ENCODE data around the gene CSMD2.

The CSMD2 gene

GRCh38 chr1:33792651-33793050 is 372.4 kb downstream of the CSMD2 start:
- DNase-seq = no peak

DNA sequence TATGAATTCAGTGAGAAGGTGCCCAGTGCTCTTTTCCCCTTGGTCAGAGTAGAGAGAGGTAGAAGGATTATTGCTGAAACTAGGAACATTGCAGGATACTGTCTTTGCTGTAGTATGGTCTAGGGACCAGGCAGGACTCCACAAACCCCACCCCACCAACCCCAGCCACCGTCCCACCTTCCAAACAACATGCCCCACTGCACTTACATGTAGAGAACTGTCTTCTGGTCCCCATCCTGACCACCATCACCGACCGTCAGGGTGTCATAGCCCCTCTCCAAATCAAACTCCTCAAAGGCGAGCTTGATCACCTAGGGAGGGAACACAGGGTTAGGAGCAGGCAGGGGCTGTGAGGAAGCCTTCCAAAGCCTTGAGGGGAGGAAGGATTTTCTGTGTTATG is 372.8 kb downstream of the CSMD2 start:
- no peak for DNase-seq

- DNase-seq = no peak
Observed at GRCh38 chr1:33791251-33791650, 373.8 kb downstream of the CSMD2 start.

DNA sequence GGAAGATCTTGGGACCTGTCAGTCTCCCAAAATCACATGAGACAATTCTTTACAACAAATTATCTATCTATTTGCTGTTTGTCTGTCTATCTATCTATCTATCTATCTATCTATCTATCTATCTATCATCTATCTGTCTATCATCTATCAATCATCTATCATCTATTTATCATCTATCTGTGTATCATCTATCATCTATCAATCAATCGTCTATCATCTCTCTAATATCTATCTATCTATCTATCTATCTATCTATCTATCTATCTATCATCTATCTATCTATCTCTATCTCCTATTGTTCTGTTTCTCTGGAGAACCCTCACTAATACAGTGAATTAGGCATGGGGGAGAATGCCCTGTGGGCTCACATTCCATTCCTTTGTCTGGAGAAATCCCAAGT is 374.5 kb downstream of the CSMD2 start:
- no peak for DNase-seq

DNA sequence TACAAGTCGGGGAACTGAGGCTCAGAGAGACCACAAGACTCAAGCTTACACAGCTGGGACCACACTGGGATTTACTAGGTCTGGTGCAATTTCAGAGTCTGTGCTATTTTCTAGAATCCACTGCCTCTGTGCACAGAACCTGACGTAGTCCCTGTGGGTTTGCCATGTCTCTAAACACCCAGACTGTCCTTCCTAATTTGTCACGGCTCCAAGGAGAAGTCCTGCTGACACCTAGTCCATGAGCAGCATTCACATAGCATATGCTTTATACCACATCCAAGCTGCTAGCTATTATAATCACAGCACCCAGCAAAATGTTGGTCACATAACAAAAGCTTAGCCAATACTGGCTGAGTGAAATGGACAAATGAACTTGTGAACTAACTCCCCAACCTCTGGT is 380.2 kb downstream of the CSMD2 start:
- no peak for DNase-seq

- DNase-seq = no peak
Observed at GRCh38 chr1:33782776-33783175, 382.3 kb downstream of the CSMD2 start.

- DNase-seq = no peak
Observed at GRCh38 chr1:33781652-33782051, 383.4 kb downstream of the CSMD2 start.

DNA sequence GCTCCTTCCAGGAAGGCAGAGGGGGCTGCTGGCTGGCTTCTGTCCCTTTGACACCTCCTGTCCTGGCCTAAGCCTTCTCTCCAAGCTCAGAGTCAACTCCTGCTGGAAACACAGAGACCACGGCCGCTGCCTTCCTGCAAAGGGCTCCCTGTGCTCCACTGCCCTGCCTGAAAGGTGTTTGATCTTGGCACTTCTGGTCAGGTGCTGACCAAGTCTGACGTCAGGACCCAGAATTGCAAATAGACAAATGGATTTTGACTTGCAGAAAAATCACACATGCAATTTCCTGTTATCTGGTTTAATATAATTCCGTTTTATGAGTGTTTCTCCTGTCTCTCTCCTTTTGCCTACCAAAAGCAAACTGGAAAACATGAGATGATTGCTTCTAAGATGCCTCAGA is 387.7 kb downstream of the CSMD2 start:
- no peak for DNase-seq

DNA sequence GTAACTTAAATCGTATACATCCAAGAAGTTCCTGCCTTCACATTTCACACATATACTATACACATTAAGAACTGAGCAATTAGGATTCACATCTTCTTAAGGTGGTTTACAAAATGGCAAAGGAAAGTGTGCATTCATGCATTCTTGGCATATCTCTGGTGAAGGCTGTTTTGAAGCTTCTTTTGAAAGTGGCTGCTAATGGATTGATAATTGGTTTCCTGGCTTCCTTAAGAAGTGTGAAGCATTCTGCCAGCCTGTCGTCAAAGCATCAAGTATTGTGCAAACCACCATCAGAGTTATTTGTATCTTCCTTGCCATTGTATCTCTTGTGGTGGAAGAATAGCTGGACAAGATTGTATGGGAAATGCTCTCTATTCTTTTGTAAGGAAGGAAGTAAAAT is 396.2 kb downstream of the CSMD2 start:
- DNase-seq = no peak

GRCh38 chr1:33768106-33768505 is 396.9 kb downstream of the CSMD2 start:
- no peak for DNase-seq

- DNase-seq = no peak
Observed at GRCh38 chr1:33764149-33764548, 400.9 kb downstream of the CSMD2 start.

GRCh38 chr1:33763406-33763805 is 401.6 kb downstream of the CSMD2 start:
- DNase-seq = peak; percentile 33

GRCh38 chr1:33762962-33763361 is 402.1 kb downstream of the CSMD2 start:
- peak; percentile 11 for DNase-seq

- no peak for DNase-seq
Observed at GRCh38 chr1:33762109-33762830, 402.8 kb downstream of the CSMD2 start.

- no peak for DNase-seq
Observed at GRCh38 chr1:33758698-33759097, 406.3 kb downstream of the CSMD2 start.

DNA sequence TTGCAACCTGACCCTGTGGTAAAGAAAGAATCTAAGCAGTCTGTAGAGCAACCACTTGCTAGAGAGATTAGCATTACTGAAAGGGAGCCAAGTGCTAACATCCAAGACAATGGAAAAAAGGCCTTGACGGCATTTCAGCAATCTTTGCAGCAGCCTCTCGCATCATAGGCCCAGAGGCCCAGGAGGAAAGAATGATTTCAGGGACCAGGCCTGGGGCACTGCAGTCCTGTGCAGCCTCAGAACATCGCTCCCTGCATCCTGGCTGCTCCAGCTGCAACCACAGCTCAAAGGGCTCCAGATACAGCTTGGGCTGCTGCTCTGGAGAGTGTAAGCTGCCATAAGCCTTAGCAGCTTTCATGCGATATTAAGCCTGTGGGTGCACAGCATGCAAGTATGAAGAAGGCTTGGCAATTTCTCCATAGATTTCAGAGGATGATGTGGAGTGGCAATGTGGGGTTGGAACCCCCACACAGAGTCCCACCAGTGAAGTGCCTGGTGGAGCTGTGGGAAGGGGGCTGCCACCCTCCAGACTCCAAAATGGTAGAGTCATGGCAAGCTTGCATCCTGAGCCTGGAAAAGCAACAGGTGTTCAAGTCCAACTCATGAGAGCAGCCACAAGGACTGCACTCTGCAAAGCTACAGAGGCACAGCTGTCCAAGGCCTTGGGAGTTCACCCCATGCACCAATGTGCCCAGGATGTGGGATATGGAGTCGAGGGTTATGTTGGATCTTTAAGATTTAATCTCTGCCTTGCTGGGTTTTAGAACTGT is 411.8 kb downstream of the CSMD2 start:
- no peak for DNase-seq

- DNase-seq = no peak
Observed at GRCh38 chr1:33745942-33746341, 419.1 kb downstream of the CSMD2 start.

GRCh38 chr1:33743221-33743998 is 421.6 kb downstream of the CSMD2 start:
- DNase-seq = no peak

DNA sequence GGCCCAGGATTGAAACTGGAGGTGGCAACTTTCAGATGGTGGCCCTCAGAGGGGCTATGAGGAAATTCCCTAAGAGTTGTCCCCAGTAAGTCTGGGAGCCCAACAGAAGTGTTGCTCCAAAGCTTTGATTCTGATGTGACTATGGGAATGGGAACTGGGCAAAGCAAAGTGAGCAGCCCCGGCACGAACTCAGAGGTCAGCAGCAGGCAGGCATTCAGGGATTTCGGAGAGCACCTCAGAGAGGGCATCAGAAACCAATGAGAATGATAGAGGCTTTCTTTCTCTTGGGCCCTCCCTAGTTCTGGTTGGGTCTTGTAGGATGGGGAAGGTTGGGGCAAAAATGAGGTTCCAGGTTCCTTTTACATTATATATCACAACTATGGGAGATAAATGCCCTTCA is 422.4 kb downstream of the CSMD2 start:
- DNase-seq = no peak

DNA sequence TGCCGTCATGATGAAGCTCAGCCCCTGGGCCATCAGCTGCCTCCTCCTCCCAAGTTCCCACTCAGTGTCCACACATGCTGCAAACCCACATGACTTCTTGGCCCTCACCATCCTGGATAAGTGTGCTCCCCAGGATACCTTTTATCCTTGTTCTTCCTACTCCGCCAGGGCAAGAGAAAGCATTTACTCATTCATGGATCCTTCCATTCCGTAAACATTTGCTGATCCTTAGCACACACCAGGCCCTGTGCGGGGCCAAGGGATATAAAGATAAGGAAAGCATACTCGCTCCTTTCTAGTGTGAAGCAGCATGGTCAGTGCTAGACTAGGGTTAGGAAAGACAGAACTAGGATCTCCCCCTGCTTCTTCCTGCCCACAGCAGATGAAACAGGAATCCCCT is 423.3 kb downstream of the CSMD2 start:
- no peak for DNase-seq

DNA sequence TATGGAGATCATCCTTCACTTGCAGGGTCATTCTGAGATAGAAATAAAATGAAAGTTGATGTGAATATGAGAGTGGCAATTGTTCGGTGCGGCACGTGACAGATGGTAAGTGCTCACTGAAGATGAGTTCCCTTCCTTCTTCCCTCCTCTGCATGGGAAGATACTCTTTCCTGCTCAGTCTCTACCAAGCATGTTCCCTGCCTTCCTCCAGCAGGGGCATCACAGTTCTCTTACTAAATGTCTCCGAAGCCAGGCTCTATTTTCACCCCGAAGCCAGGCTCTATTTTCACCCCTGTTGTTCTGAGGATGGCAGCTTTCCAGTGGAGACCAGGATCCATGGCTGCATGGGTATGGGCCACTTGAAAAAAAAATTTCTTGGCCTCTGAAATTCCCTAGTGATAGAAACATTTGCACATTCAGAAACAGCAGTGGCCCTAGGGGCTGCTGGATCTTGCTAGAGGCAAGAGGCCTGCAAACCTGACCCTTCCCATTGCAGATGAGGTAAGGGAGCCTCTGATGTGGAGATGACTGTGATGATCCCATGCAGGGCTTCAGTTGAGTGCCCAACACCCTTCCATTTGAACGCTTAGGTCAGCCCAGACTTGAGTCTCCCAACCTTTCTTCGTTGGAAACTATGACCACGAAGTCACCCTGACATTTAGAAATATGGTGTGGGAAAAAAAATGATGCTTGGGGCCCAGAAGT is 424.8 kb downstream of the CSMD2 start:
- no peak for DNase-seq

DNA sequence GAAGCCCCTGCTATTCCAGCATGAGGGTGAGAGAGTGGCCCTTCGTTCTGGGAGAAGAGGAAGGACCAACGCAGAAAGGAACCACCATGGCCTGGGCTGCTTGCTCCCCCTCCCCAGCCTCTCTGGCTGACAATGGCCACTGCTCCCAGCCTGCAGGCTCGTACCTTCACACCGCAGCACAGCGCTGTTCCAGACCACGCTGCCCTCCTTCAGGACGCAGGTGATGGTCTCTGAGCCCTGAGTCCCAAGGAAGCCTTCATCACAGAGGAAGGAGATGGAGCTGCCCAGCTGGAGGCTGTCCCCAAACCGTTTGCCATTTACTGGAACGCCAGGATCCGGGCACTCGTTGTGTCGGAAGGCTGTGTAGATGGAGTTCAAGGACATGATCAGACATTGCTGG is 426.1 kb downstream of the CSMD2 start:
- DNase-seq = no peak

DNA sequence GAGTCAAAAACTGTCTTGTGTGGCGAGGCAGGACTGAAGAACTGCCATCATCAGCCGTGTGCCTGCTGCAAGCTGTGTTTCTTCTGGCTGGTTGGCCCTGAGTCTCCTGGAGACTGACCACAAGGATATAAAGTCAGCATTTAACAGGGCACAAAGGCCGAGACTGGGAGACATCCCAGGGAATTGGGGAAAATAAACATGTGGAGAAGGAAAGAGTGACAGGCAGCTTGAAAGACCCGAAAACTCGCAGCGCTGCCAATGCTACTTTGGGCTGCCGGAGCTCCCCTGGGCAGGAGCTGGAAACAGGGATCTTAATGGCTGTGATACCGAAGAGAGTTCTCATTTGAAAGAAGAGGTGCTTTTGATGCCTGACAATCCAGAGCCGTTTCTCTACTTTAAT is 426.5 kb downstream of the CSMD2 start:
- DNase-seq = no peak
